ENCODE measurements around the gene AKAP6.
"Not testable (repeated sequence)": the region's sequence is repeated elsewhere in the genome, so short reads cannot be mapped to it uniquely, and the experiment has no call there.

Gene AKAP6

DNA sequence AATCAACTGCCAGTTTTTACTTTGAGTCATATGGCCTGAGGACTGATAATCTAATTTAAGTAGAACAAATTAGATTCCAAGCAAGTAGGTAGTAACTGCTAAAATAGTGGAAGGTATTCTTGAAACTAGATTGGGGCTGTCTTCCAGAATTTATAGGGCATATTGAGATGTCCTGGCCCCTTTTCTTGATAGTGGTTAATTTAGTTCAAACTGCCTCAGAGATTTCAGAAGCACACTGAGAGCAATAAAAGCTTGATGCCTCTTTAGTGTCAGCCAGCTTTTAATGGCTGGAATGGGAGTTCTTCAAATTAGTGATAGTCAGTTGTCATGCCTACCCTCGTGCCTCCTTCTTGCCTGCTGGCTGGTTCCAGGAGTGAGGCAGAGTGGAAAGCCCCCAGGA lies 120.5 kb downstream of the AKAP6 start:
- in situ Hi-C loops (cut with MboI; ENCODE audit: low sequenced_read_pairs, unreplicated experiment): no loop called here
- TF ChIP-seq CTCF (IDR thresholded peaks at IDR 0.05; ENCODE audit: borderline replicate concordance, control extremely low read depth, extremely low read depth, insufficient read depth, missing control alignments): no peak

GRCh38 chr14:32450919-32451675 lies 122.0 kb downstream of the AKAP6 start:
- in situ Hi-C loops (cut with MboI; ENCODE audit: low sequenced_read_pairs, unreplicated experiment): no loop called here
- no peak for DNase-seq (ENCODE audit: low spot score)
- TF ChIP-seq CTCF (IDR thresholded peaks at IDR 0.05; ENCODE audit: borderline replicate concordance, control extremely low read depth, extremely low read depth, insufficient read depth, missing control alignments): no peak

More for the DNA sequence above, 120.5 kb downstream of the AKAP6 start:
- DNase-seq (ENCODE audit: low spot score): no peak

GRCh38 chr14:32453857-32454810 lies 125.0 kb downstream of the AKAP6 start:
- in situ Hi-C loops (cut with MboI; ENCODE audit: low sequenced_read_pairs, unreplicated experiment): no loop called here
- DNase-seq (ENCODE audit: low spot score): no peak
- TF ChIP-seq CTCF (IDR thresholded peaks at IDR 0.05; ENCODE audit: borderline replicate concordance, control extremely low read depth, extremely low read depth, insufficient read depth, missing control alignments): no peak

DNA sequence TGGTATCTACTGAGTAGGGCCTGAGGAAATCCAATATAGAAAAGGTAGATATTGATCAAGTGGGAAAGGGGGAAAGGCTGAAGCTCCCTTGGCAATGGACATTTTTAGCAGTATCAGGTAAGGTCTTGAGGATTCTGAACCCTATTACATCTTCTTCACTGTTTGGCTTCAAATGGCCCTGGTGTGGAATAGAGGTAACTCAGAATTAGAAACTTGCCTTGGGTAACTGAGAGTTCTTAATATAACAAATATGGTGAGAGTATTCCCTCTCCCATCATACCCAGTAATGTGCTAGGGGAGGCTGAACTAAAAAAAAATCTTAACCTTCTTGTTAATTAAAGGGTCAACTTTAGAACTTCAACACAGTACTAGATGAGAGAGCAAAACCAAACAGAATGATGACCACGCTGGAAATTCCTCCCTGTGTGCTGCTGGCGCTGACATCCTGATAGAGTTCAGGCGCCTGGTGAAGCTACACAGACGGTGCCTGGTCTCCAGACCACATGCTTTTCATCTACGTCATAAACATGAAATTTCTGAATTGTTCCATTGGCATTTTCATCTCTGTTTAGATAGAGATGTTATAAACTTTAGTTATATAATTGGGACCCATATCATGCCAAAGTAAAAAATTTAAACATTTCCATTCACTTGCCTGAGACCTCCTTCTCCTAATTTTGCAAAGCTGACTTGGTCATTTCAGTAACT lies 128.3 kb downstream of the AKAP6 start:
- DNase-seq (ENCODE audit: low spot score): no peak
- in situ Hi-C loops (cut with MboI; ENCODE audit: low sequenced_read_pairs, unreplicated experiment): no loop called here
- TF ChIP-seq CTCF (IDR thresholded peaks at IDR 0.05; ENCODE audit: borderline replicate concordance, control extremely low read depth, extremely low read depth, insufficient read depth, missing control alignments): no peak

GRCh38 chr14:32458720-32459119 lies 129.6 kb downstream of the AKAP6 start:
- no peak for DNase-seq (ENCODE audit: low spot score)
- no peak for TF ChIP-seq CTCF (IDR thresholded peaks at IDR 0.05; ENCODE audit: borderline replicate concordance, control extremely low read depth, extremely low read depth, insufficient read depth, missing control alignments)
- in situ Hi-C loops (cut with MboI; ENCODE audit: low sequenced_read_pairs, unreplicated experiment): no loop called here

GRCh38 chr14:32460267-32460666 lies 131.2 kb downstream of the AKAP6 start:
- no peak for TF ChIP-seq CTCF (IDR thresholded peaks at IDR 0.05; ENCODE audit: borderline replicate concordance, control extremely low read depth, extremely low read depth, insufficient read depth, missing control alignments)
- DNase-seq (ENCODE audit: low spot score): no peak
- in situ Hi-C loops (cut with MboI; ENCODE audit: low sequenced_read_pairs, unreplicated experiment): no loop called here

DNA sequence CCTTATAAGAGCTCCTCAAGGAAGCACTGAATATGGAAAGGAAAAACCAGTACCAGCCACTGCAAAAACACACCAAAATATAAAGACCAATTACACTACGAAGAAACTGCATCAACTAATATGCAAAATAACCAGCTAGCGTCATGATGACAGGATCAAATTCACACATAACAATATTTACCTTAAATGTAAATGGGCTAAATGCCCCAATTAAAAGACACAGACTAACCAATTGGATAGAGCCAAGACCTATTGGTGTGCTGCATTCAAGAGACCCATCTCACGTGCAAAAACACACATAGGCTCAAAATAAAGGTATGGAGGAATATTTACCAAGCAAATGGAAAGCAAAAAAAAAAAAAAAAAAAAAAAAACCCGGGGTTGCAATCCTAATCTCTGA lies 133.5 kb downstream of the AKAP6 start:
- in situ Hi-C loops (cut with MboI; ENCODE audit: low sequenced_read_pairs, unreplicated experiment); DNase-seq (ENCODE audit: low spot score): not testable (repeated sequence)

All from GM13976 (cell line).